Head of caudate nucleus (tissue), 42 donors: ENCODE data around the gene HELT.
"Not testable (repeated sequence)": the region's sequence is repeated elsewhere in the genome, so short reads cannot be mapped to it uniquely, and the experiment has no call there.

Experiments
- DNase-seq, 42 donors: peaks; one replicate each; pipeline versions ENCODE4 v3.0.0 to v3.0.0-alpha.2; 2020 to 2021; ENCODE audit warnings: mixed read lengths in 7 of 42
- intact Hi-C: fragments of 100-400 bp; cut with DNase I; formaldehyde crosslinking; loops from one replicate; pipeline ENCODE4 v1.15.0; 2022

HELT gene

DNA sequence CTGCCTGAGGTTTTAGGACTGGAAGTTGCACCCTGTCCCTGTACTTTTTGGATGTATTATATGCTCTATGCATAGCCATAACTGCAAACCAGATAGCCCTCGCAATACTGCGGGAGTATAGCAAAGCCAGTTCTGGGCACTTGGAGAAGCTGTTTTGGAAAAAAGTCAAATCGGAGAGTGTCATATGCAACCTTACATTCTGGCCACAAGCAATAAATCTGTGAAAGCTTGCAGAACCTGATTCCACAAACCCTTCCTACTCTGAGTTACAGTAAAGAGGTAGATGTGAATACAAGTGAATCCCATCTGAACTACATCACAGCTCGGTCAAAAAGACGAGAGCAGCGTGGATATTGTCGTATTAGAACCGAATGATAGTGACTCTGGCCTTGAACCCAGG, 10.3 kb downstream of the HELT start:
- intact Hi-C loops: no loop called here
- no peak for DNase-seq

DNA sequence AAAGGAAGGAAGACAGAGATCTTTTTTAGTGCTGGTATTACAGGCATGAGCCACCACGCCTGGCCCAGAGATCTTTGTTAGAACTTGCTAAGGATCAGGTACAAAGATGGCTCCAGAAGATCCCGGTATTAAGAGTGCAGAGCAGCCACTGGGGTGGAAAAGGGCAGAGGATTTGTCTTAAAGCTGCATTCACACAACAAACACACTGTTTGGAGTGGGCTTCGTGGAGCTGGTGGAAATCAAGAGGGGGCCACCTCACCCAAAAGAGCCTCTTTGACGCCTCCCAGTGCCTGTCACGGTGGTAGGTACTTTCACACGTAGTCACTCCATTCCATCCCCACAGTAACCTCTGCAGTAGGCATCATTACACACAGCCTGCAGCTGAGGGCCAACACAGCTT, 13.3 kb downstream of the HELT start:
- intact Hi-C loops: no loop called here
- no peak for DNase-seq

DNA sequence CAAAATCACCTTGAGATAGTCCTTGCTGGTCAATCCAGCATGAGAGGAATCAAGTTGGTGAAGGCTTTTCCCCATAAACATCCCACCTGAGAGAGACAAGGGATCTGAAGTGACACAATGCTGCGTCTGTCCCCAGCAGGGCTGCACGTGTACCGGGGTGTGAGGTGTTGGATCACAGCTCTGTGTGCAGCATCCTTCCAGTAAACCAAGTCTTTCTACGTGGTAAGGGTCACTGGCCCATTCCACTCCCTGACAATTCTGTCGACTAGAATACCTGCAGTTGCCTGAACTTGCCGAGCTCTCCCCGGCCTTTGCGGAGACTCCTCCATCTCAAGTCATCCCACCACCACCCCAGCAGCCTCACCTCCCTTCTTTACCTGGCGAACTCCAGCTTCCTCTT, 14.8 kb downstream of the HELT start:
- intact Hi-C loops: no loop called here
- DNase-seq: no peak

DNA sequence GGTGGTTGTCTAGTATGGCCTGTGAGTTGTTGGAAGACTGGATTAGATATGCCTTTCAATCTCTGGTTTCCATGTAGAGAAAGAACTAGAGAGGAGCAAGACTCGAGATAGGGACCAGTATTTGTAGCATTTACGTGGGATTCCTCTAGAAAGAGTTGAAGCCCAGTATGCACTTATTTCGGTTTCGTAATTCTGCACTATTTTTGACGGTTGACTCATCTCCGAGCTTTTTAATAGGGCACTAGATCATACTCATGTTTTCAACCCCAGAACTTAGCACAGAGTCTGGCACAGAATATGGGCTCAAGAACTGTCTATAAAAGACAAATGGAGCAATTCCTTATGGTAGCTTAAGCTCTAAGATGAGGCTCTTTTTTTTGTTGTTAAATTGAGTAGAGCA, 15.7 kb downstream of the HELT start:
- DNase-seq: no peak
- intact Hi-C loops: no loop called here

DNA sequence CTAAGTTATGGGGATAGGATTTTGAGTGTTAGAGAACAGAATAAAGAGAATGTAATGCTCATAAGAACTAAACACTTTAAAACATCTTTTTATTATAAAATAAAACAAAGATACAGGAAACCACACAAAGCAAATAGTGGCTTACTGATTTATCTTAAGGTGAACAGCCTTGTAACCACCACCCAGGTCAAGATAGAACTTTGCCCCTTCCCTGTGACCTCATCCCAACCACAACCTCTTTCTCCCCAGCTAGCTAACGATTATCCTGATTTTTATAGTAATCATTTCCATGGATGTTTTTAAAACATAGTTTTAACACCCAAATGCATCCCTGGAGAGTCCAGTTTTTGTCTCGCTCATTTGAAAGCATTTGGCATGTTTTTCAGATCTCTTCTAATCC, 17.0 kb downstream of the HELT start:
- DNase-seq: no peak
- intact Hi-C loops: no loop called here

DNA sequence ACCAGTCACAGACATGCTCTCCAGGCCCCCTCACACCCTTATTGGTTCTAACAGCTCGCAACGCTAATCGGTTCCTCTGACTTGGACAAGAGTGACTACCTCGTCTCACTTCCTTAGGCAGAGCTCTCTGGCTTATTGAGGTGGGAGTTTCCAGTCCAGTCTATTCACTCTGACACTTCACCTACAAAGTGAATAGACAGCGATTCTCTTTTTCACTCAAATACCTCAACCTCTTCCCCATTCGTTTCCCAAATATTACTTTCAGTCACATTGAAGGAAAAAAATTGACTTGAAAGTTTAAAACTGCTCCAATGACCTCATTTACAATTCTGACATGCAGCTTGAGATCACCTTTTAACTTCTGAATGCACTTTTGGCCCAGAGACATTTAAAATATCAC, 17.7 kb downstream of the HELT start:
- no peak for DNase-seq
- intact Hi-C loops: no loop called here

DNA sequence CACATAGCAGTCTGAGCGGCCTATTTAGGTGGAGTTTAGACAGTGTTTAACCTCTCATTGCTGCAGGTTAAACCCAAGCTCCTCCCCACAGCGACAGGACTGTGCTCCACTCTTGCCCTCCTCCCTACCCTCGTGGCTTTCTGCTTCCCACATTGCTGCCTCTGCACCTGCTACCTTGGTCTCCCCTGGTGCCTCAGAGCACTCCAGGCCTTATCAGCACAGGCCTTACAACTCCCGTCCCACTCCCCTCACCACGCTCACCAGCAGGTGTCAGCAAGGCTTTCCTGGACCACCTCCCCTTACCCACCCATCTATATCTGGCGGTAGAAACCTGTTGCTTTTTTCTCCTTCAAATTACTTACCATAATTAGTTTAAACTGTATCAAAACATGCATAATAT, 18.6 kb downstream of the HELT start:
- DNase-seq: no peak
- intact Hi-C loops: no loop called here

DNA sequence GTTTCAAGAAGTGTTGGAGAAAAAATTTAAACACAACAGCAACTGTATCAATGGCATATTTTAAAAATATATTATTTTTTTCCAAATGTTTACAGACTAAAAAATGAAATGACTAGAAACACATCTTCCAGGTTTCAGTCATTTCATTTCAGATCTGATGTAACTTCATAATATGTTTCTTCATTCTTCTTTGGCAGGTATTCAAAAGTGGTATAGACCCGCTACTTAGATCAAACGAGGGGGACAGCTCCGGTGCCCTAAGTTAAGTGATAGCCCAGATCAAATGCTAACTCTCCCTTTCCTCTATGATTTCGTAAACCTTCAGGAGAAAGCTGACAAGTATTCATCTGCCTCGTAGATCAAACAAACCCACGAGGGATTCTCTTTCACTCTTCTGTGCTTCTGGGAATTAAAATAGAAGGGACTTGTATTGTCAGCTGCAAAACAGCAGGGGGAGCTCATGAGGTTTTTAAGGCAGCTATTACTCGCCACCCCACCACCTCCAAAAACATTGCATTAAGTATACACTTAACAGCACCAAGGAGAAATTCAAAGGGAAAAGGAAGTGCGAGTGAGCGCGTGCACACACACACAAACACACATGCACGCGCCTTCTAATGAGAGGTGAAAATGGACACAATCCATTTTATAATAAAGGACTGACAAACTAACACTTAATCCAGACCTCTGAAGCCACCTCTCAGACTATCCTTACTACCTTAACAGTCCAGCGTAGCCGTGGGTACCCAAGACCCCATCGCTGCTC, 21.4 kb downstream of the HELT start:
- intact Hi-C loops: loop anchor here (2.0 kb wide), 1 partner anchor 55 kb away; no protein-coding TSS in a partner anchor
- peak in 36 of 42 donors; percentile 18 to 88 (median 60) for DNase-seq

DNA sequence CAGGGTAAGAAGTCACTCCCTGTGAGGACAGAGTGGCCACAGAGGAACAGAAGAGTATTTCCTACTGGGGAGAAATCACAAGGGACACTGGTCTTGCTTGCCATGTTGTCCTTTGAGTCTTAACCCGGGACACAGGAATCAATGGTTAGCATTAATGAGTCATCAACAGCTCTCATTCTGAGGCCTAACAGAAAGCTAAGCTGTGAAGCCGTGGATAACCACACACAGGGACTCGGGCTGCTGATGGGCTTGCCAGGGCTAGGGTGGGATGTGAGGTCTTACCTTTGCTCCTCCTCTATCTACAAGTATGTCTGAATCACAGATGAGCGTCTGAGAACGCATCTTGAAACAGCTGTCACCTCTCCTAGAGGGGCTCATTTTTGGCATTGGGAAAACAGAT, 22.2 kb downstream of the HELT start:
- no peak for DNase-seq
- intact Hi-C loops: no loop called here

DNA sequence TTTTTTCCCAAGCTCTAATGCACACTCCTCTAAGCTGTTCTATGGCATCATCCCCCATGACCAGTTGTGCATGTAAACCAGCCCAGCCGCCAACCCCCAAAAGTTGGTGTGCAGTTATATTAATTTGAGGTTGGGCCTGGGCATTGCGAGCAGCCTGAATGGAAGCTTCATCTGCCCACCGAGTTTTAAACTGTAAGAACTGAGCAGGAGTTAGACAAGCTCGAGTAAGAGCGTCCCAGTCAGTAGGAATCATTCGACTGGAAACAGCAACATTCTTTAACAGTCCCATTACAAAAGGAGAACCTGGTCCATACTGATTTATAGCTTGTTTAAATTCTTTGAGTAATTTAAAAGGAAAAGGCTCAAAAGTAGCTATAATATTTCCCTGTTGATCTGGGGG, 32.0 kb downstream of the HELT start:
- intact Hi-C loops, DNase-seq: not testable (repeated sequence)

DNA sequence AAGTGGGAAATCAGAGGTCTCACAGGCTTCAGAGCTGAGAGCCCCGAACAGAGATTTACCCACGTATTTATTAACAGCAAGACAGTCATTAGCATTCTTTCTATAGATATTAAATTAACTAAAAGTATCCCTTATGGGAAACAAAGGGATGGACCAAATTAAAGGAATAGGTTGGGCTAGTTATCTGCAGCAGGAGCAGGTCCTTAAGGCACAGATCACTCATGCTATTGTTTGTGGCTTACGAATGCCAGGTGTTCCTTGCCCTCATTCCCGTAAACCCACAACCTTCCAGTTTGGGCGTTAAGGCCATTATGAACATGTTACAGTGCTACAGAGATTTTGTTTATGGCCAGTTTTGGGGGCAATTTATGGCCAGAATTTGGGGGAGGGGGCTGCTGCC, 33.0 kb downstream of the HELT start:
- intact Hi-C loops, DNase-seq: not testable (repeated sequence)

DNA sequence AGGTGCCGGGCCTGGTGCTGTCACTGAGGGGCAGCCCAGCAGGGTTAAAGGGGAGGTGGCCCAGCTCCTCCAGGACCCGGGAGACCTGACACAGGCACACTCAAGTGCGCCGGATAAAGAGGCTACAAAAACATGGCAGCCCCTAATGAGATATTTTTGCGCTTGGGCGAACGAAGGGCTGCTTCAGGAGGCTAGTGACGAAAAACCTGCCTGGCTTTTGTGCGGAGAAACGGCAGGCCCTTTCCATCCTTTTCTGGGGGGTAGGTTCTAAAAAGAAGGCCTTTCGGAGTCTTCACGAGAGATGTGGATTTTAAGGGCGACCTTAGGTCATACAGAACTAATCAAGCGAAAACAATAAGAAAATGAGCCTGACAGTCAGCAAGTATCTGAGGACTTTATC, 35.5 kb downstream of the HELT start:
- DNase-seq: no peak
- intact Hi-C loops: no loop called here

DNA sequence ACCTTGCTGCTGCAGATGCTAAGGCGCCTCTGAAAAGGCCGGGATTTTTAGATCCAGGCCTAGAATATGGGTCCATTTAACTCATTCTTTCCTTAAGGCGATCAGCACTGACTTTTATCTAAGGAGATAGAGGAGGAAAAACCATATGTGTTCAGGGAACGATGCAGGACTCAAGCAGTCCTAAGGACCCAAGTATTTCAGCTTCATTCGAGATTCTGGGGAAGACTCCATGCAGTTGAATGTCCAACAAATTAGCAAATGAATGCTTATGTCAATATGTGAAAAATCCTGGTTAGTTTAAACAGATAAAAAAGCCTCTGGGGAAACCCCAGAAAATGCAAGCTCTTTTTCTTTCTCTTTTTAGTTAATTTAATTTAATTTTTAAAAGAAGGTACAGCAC, 36.0 kb downstream of the HELT start:
- intact Hi-C loops: no loop called here
- no peak for DNase-seq

DNA sequence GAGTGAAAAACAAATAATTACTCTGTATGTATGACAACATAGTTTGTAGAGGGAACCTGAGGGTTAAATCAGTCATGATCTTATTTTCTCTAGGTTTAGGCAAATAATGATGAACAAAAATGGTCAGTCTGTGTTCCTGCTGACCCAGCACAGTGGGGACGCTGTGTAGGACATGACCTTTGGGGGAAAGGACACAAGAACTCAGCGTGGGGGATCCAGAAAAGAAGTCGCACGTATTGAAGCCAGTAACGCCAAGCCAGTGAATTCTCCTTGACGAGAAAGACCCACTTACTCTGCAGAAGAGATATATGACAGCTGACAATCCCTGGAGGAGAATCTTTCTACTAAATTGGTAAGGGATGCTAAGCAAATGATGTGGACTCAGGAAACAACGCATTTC, 36.6 kb downstream of the HELT start:
- intact Hi-C loops: no loop called here
- no peak for DNase-seq

DNA sequence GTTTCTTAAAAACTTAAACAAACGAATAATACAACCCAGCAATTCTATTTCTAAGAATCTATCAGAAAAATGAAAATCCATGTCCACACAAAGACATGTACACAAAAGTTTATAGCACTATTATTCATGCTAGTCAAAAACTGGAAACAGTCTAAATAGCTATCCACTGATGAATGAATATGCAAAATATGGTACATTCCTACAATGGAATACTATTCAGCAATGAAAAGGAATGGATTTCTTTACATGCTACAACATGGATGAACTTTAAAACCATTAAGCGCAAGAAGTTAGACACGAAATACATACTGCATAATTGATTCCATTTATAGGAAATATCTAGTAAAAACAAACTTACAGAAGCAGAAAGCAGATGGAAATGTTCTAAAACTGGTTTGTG, 43.3 kb downstream of the HELT start:
- intact Hi-C loops: no loop called here
- DNase-seq: no peak

DNA sequence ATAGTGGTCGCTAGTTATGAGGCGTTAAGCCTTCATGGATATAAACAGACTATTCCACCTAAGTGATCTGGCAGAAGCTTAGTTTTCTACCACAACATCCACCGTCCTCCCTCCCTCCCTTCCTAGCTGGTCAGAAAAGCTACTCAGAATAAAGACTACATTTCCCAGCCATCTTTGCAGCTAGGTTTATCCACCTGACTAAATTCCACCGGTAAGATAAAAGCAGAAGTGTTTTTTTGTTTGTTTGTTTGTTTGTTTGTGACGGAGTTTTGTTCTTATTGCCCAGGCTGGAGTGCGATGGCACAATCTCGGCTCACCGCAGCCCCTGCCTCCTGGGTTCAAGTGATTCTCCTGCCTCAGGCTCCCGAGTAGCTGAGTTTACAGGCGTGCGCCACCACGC, 44.3 kb downstream of the HELT start:
- intact Hi-C loops: no loop called here
- no peak for DNase-seq

DNA sequence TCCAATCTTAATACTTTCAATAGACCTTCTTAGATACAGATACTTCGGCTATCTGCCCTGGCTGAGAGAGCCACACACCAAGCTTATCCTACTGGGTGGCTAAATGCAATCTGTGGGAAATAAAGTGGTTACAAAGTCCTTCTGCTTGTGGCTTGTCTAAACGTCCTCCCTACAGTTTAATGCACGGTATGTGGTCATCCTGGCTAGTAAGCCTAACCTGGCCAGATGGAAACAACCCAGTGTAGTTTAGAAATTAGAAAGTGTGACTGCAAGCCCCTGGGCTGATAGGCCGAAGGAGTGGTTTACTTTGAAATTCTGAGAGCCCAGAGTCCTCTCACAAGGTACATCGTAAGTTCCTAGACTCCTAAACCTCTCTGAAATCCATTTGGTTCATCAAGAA, 47.9 kb downstream of the HELT start:
- intact Hi-C loops: no loop called here
- DNase-seq: no peak

DNA sequence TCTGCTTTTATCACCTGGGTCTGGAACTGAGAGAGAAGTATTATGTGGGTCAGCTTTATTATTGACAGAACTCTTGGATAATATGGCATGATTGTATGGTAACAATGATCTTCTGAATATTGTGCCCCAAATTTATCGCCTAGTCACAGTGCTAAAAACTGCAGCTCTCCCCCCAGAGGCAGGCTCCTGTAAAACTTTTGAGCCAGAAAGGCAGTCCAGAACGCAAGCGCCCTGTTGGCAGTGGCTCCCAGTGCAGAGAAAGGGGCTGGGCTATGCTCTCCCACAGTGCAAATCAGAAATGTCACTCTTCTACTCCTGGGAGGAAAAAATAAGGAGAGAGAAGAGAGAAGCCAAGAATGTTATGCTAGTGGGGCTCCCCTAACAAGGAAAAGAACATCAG, 50.5 kb downstream of the HELT start:
- intact Hi-C loops: no loop called here
- DNase-seq: no peak
